ENCODE data around the gene SF3B3. TPM values are rescaled to one million over a fixed set of nuclear protein-coding genes. Genes with fewer than 3 reads are reported as not detected.

The SF3B3 gene
- 126 and 187 TPM in 2 replicates for total RNA-seq (2014; rRNA removed; shearing (Covaris generic); ENCODE audit: low replicate concordance)

GRCh38 chr16:70523743-70524398, at the start of gene SF3B3:
SF3B3 (plus strand) TSS chr16:70523816; CDS start chr16:70526657, 2,841 bp downstream.
- Histone ChIP-seq H3K4me3 (ENCODE audit: low read length) (peak within 1 kb of the TSS; percentile 95), H3K9ac (ENCODE audit: low read length) (peak within 1 kb of the TSS; percentile 96), H2AFZ (ENCODE audit: low read length) (peak within 1 kb of the TSS; percentile 25), H3K79me2 (ENCODE audit: low read length) (peaks cover 78% of the 10 kb centered on the region), H3K9me2 (replicated peaks; ENCODE audit: insufficient read depth, low read length) (no peaks in the 10 kb centered on the region), H3K27me3 (ENCODE audit: low read length) (no peaks in the 10 kb centered on the region), H3K9me3 (ENCODE audit: low read length) (no peaks in the 10 kb centered on the region), H4K20me1 (ENCODE audit: insufficient read depth, low read depth, low read length) (peaks cover 23% of the 10 kb centered on the region), H3K4me1 (ENCODE audit: low read length) (peaks cover 44% of the 10 kb centered on the region), H3K4me2 (ENCODE audit: low read depth, low read length, poor library complexity, severe bottlenecking) (peak within 1 kb of the TSS; percentile 80), H3K36me3 (ENCODE audit: insufficient read depth, low read length) (peaks cover 29% of the 10 kb centered on the region), H3K27ac (ENCODE audit: low read length) (peak within 1 kb of the TSS; percentile 87)
- no peak for DNase-seq

DNA sequence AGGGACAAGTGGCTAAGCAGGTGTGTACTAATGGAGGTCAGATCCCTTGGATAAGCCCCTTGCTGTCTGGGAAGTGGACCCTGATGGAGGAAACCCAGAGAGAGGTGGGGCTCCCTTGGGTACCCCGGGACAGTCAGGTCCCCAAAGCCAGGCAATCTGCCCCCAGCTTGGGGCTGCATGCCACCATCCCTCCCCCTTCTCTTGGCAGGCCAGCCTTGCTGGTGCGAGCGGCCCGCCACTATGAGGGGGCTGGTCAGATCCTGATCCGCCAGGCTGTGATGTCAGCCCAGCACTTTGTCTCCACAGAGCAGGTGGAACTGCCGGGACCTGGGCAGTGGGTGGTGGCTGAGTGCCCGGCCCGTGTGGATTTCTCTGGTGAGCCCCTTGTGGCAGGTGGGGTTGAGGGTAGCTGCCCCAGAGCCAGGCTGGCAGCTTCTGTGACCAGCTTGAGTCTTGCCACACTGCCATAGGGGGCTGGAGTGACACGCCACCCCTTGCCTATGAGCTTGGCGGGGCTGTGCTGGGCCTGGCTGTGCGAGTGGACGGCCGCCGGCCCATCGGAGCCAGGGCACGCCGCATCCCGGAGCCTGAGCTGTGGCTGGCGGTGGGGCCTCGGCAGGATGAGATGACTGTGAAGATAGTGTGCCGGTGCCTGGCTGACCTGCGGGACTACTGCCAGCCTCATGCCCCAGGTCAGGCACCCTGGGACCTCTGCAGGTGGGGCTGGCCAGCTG, 49.1 kb upstream of the SF3B3 start:
- no peaks in the 10 kb centered on the region for H3K36me3 ChIP-seq (ENCODE audit: insufficient read depth, low read length)
- H3K27ac ChIP-seq (ENCODE audit: low read length): peak overlapping the region; percentile 82; the same call in 1 of the 2 replicates
- H3K9ac ChIP-seq (ENCODE audit: low read length): 0 out of 2 replicates have a peak overlapping the region, but pooled peaks have one; percentile 41
- no peaks in the 10 kb centered on the region for H3K9me3 ChIP-seq (ENCODE audit: low read length)
- no peaks in the 10 kb centered on the region for H3K79me2 ChIP-seq (ENCODE audit: low read length)
- H2AFZ ChIP-seq (ENCODE audit: low read length): no peak overlapping the region
- peaks cover 30% of the 10 kb centered on the region for H3K4me1 ChIP-seq (ENCODE audit: low read length)
- no peaks in the 10 kb centered on the region for H3K9me2 ChIP-seq (replicated peaks; ENCODE audit: insufficient read depth, low read length)
- no peaks in the 10 kb centered on the region for H4K20me1 ChIP-seq (ENCODE audit: insufficient read depth, low read depth, low read length)
- H3K27me3 ChIP-seq (ENCODE audit: low read length): no peaks in the 10 kb centered on the region
- H3K4me3 ChIP-seq (ENCODE audit: low read length): no peak overlapping the region
- H3K4me2 ChIP-seq (ENCODE audit: low read depth, low read length, poor library complexity, severe bottlenecking): no peak overlapping the region
- no peak for DNase-seq

DNA sequence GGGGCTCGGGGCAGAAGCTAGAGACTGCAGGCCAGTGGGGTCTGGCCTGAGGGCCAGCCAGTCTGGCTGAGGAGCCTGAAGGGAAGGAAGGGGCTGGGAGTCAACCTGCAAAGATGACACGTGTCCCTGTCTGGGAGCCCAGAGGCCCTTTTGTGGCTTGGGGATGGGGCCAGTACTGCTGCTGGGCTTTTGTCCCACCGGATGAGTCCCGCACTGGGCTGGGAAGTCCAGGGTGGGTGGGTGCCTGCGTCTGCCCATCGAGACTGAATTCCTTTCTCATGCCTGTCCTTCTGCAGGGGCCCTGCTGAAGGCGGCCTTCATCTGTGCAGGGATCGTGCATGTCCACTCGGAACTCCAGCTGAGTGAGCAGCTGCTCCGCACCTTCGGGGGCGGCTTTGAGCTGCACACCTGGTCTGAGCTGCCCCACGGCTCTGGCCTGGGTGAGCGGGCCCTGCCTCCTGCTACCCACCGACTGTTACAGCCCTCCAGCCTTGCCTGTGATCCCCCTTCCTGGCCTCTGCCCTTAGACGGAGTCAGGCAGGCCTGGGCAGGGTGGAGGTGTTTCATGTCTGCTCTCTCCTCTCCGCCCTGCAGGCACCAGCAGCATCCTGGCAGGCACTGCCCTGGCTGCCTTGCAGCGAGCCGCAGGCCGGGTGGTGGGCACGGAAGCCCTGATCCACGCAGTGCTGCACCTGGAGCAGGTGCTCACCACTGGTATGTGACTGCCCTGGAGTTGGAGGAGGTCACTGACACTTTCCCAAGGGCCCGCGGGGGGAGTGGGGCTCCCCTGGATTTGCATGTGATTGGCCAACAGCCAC, 48.4 kb upstream of the SF3B3 start:
- peak; percentile 66 for DNase-seq
- Histone ChIP-seq H3K9me3 (ENCODE audit: low read length) (no peaks in the 10 kb centered on the region), H3K36me3 (ENCODE audit: insufficient read depth, low read length) (no peaks in the 10 kb centered on the region), H3K4me1 (ENCODE audit: low read length) (peaks cover 30% of the 10 kb centered on the region), H3K9me2 (replicated peaks; ENCODE audit: insufficient read depth, low read length) (no peaks in the 10 kb centered on the region), H3K27me3 (ENCODE audit: low read length) (no peaks in the 10 kb centered on the region), H3K4me3 (ENCODE audit: low read length) (peak overlapping the region; percentile 25; the same call in 1 of the 2 replicates), H4K20me1 (ENCODE audit: insufficient read depth, low read depth, low read length) (no peaks in the 10 kb centered on the region), H3K27ac (ENCODE audit: low read length) (peak overlapping the region; percentile 82), H3K9ac (ENCODE audit: low read length) (peak overlapping the region; percentile 41), H2AFZ (ENCODE audit: low read length) (no peak overlapping the region), H3K4me2 (ENCODE audit: low read depth, low read length, poor library complexity, severe bottlenecking) (peak overlapping the region; percentile 48), H3K79me2 (ENCODE audit: low read length) (no peaks in the 10 kb centered on the region)

DNA sequence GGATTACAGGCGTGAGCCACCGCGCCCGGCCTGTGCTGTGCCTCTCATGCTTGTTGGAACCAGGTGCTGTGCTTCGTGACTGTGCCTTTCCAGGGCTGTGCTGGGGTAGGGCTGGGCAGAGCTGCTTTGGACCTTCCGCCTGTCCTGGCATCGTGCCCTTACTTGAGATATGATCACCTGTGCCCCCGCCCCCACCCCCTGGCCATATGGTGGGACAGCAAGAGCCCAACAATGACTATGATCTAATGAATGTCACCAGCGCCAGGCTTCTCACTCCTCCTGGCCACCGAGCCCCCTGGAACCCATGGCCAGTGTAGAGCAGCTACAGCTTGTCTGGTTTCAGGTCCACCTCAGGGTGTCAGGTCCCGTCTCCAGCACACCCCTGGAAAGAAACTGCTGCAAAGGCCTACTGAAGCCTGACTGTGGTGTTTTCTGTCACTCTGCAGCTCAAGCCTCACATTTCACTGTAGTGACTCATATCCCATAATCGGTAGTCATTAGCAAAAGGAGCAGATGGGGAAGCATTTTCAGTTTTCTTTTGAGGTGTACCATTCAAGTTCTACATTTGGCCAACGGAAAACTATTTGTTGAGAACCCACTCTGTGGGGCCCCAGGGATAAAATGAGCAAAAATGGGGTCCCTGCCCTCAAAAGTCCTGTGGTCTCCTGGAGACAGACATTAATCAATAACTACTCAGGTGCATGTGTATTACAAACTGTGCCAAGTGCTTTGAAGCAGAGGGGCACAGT, 47.2 kb upstream of the SF3B3 start:
- Histone ChIP-seq H3K27ac (ENCODE audit: low read length) (peak overlapping the region; percentile 82), H3K4me2 (ENCODE audit: low read depth, low read length, poor library complexity, severe bottlenecking) (peak overlapping the region; percentile 13), H3K27me3 (ENCODE audit: low read length) (no peaks in the 10 kb centered on the region), H3K79me2 (ENCODE audit: low read length) (no peaks in the 10 kb centered on the region), H3K4me1 (ENCODE audit: low read length) (peaks cover 30% of the 10 kb centered on the region), H3K9me3 (ENCODE audit: low read length) (no peaks in the 10 kb centered on the region), H4K20me1 (ENCODE audit: insufficient read depth, low read depth, low read length) (no peaks in the 10 kb centered on the region), H3K4me3 (ENCODE audit: low read length) (no peak overlapping the region; the same call in 1 of the 2 replicates), H3K36me3 (ENCODE audit: insufficient read depth, low read length) (no peaks in the 10 kb centered on the region), H3K9me2 (replicated peaks; ENCODE audit: insufficient read depth, low read length) (no peaks in the 10 kb centered on the region), H2AFZ (ENCODE audit: low read length) (no peak overlapping the region), H3K9ac (ENCODE audit: low read length) (peak overlapping the region; percentile 26)
- peak; percentile 50 for DNase-seq

GRCh38 chr16:70478169-70478568, 45.4 kb upstream of the SF3B3 start:
- H3K4me3 ChIP-seq (ENCODE audit: low read length): no peak overlapping the region
- H3K4me1 ChIP-seq (ENCODE audit: low read length): peaks cover 32% of the 10 kb centered on the region
- H3K27me3 ChIP-seq (ENCODE audit: low read length): no peaks in the 10 kb centered on the region
- no peaks in the 10 kb centered on the region for H3K79me2 ChIP-seq (ENCODE audit: low read length)
- no peak overlapping the region for H3K9ac ChIP-seq (ENCODE audit: low read length)
- H3K36me3 ChIP-seq (ENCODE audit: insufficient read depth, low read length): peaks cover 4% of the 10 kb centered on the region; the same call in 1 of the 2 replicates
- no peaks in the 10 kb centered on the region for H3K9me2 ChIP-seq (replicated peaks; ENCODE audit: insufficient read depth, low read length)
- no peak for DNase-seq
- H3K9me3 ChIP-seq (ENCODE audit: low read length): no peaks in the 10 kb centered on the region
- no peak overlapping the region for H2AFZ ChIP-seq (ENCODE audit: low read length)
- no peaks in the 10 kb centered on the region for H4K20me1 ChIP-seq (ENCODE audit: insufficient read depth, low read depth, low read length)
- no peak overlapping the region for H3K4me2 ChIP-seq (ENCODE audit: low read depth, low read length, poor library complexity, severe bottlenecking)
- H3K27ac ChIP-seq (ENCODE audit: low read length): no peak overlapping the region

- Histone ChIP-seq H2AFZ (ENCODE audit: low read length) (no peak overlapping the region), H3K9me2 (replicated peaks; ENCODE audit: insufficient read depth, low read length) (no peaks in the 10 kb centered on the region), H3K9ac (ENCODE audit: low read length) (no peak overlapping the region), H3K79me2 (ENCODE audit: low read length) (no peaks in the 10 kb centered on the region), H3K36me3 (ENCODE audit: insufficient read depth, low read length) (peaks cover 4% of the 10 kb centered on the region; the same call in 1 of the 2 replicates), H3K9me3 (ENCODE audit: low read length) (no peaks in the 10 kb centered on the region), H3K27me3 (ENCODE audit: low read length) (no peaks in the 10 kb centered on the region), H3K4me1 (ENCODE audit: low read length) (peaks cover 35% of the 10 kb centered on the region), H4K20me1 (ENCODE audit: insufficient read depth, low read depth, low read length) (no peaks in the 10 kb centered on the region), H3K4me2 (ENCODE audit: low read depth, low read length, poor library complexity, severe bottlenecking) (no peak overlapping the region), H3K27ac (ENCODE audit: low read length) (no peak overlapping the region), H3K4me3 (ENCODE audit: low read length) (no peak overlapping the region)
- no peak for DNase-seq
These were observed 44.7 kb upstream of the SF3B3 start for GRCh38 chr16:70478912-70479341.

GRCh38 chr16:70480127-70481105, 43.2 kb upstream of the SF3B3 start:
- H4K20me1 ChIP-seq (ENCODE audit: insufficient read depth, low read depth, low read length): no peaks in the 10 kb centered on the region
- peaks cover 4% of the 10 kb centered on the region; the same call in 1 of the 2 replicates for H3K36me3 ChIP-seq (ENCODE audit: insufficient read depth, low read length)
- no peak overlapping the region for H3K9ac ChIP-seq (ENCODE audit: low read length)

More at GRCh38 chr16:70480127-70481105, 43.2 kb upstream of the SF3B3 start:
- H3K79me2 ChIP-seq (ENCODE audit: low read length): no peaks in the 10 kb centered on the region
- H3K4me1 ChIP-seq (ENCODE audit: low read length): peaks cover 27% of the 10 kb centered on the region
- H3K4me2 ChIP-seq (ENCODE audit: low read depth, low read length, poor library complexity, severe bottlenecking): no peak overlapping the region
- DNase-seq: no peak
- no peak overlapping the region for H3K27ac ChIP-seq (ENCODE audit: low read length)
- no peak overlapping the region for H3K4me3 ChIP-seq (ENCODE audit: low read length)
- H3K9me2 ChIP-seq (replicated peaks; ENCODE audit: insufficient read depth, low read length): no peaks in the 10 kb centered on the region
- H3K9me3 ChIP-seq (ENCODE audit: low read length): no peaks in the 10 kb centered on the region
- H2AFZ ChIP-seq (ENCODE audit: low read length): no peak overlapping the region
- H3K27me3 ChIP-seq (ENCODE audit: low read length): no peaks in the 10 kb centered on the region
